GM12878 (cell line): ENCODE data around the gene FSTL1.

Source experiments
- BHLHE40 ChIP-seq, 2 experiments: fragments of 450-650 bp in 1 of 2; IDR thresholded peaks; 2 replicates each; pipeline ENCODE4 v1.6.1; 2011 to 2017; ENCODE audit warnings: low read depth in 2 of 2, borderline replicate concordance in 1 of 2, improper control_type of control experiment in 1 of 2, low read length in 1 of 2, mild to moderate bottlenecking in 1 of 2
- CBX3 ChIP-seq: fragments of 200-600 bp; sonication (generic); IDR thresholded peaks from 2 replicates; pipeline ENCODE4 v1.6.1; 2016; ENCODE audit warnings: low read depth, borderline replicate concordance
- CHD2 ChIP-seq: IDR thresholded peaks from 2 replicates; pipeline ENCODE4 v1.6.1; 2011; ENCODE audit warnings: low read depth, low read length, improper control_type of control experiment, borderline replicate concordance
- EED ChIP-seq: sonication (generic); IDR thresholded peaks from 2 replicates; pipeline ENCODE4 v1.6.1; 2016; ENCODE audit warnings: antibody characterized with exemption, low read depth
- JUNB ChIP-seq: IDR thresholded peaks from 2 replicates; pipeline ENCODE4 v1.6.1; 2016; ENCODE audit warnings: antibody characterized with exemption, mild to moderate bottlenecking
- TF ChIP-seq, protein P1 (sequence below), 3 experiments: IDR thresholded peaks in 2 of 3; conservative IDR thresholded peaks in 1 of 3; 2 replicates each; pipeline ENCODE4 v1.5.1; 2011; ENCODE audit warnings: low read depth in 3 of 3, low read length in 3 of 3, mild to moderate bottlenecking in 3 of 3, control low read depth in 2 of 3, moderate library complexity in 2 of 3, inconsistent platforms in 1 of 3, mixed read lengths in 1 of 3; ENCODE audit not compliant: control insufficient read depth in 2 of 3, insufficient read depth in 1 of 3; ENCODE audit errors: extremely low read depth in 1 of 3
- TF ChIP-seq, protein P2 (sequence below): fragments of 450-650 bp; IDR thresholded peaks from 2 replicates; pipeline ENCODE4 v1.6.1; 2016; ENCODE audit warnings: mild to moderate bottlenecking
- TF ChIP-seq, protein P3 (sequence below): IDR thresholded peaks from 2 replicates; pipeline ENCODE4 v1.6.1; 2012; ENCODE audit warnings: low read depth, low read length, improper control_type of control experiment

DNA sequence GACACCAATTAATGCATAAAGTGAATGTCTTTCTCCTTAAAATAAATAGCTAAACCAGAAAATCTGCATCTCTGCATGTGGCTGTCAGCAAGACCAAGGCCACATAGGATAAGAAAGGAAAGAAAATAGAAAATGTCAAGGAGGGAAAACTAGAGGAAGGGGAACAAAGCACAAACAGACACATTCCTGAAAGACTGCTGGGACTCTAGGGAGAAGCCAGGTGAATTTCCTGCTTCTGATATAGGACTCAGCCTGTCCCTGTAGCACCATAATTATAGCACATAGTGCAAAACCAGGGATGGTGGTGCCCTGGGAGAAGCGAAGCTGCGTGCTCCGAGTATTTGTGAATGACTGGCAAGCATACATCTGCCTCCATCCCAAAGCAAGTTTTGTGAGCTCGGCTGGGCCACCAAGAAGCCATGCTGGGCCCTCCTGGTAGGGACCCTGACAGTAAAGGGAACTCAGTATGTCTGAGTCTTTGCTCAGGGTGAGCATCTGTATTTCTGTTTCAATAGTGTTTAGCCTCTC lies 14.2 kb downstream of the FSTL1 start:
- TF ChIP-seq CHD2, result no peak
- no peak for TF ChIP-seq JUNB
- TF ChIP-seq BHLHE40 (IDR thresholded peaks at IDR 0.05; ENCODE audit: borderline replicate concordance in 1 of 2, low read depth in 2 of 2, low read length in 1 of 2), result no peak
- TF ChIP-seq CBX3, result no peak
- TF ChIP-seq, protein P1, sequence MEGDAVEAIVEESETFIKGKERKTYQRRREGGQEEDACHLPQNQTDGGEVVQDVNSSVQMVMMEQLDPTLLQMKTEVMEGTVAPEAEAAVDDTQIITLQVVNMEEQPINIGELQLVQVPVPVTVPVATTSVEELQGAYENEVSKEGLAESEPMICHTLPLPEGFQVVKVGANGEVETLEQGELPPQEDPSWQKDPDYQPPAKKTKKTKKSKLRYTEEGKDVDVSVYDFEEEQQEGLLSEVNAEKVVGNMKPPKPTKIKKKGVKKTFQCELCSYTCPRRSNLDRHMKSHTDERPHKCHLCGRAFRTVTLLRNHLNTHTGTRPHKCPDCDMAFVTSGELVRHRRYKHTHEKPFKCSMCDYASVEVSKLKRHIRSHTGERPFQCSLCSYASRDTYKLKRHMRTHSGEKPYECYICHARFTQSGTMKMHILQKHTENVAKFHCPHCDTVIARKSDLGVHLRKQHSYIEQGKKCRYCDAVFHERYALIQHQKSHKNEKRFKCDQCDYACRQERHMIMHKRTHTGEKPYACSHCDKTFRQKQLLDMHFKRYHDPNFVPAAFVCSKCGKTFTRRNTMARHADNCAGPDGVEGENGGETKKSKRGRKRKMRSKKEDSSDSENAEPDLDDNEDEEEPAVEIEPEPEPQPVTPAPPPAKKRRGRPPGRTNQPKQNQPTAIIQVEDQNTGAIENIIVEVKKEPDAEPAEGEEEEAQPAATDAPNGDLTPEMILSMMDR (IDR thresholded peaks at IDR 0.05 in 2 of 3, conservative IDR thresholded peaks at IDR 0.05 in 1 of 3; ENCODE audit: control insufficient read depth in 2 of 3, extremely low read depth in 1 of 3, insufficient read depth in 1 of 3, low read depth in 3 of 3, low read length in 3 of 3), result no peak
- TF ChIP-seq, protein P2, sequence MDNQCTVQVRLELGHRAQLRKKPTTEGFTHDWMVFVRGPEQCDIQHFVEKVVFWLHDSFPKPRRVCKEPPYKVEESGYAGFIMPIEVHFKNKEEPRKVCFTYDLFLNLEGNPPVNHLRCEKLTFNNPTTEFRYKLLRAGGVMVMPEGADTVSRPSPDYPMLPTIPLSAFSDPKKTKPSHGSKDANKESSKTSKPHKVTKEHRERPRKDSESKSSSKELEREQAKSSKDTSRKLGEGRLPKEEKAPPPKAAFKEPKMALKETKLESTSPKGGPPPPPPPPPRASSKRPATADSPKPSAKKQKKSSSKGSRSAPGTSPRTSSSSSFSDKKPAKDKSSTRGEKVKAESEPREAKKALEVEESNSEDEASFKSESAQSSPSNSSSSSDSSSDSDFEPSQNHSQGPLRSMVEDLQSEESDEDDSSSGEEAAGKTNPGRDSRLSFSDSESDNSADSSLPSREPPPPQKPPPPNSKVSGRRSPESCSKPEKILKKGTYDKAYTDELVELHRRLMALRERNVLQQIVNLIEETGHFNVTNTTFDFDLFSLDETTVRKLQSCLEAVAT, result no peak
- no peak for TF ChIP-seq EED
- TF ChIP-seq, protein P3, sequence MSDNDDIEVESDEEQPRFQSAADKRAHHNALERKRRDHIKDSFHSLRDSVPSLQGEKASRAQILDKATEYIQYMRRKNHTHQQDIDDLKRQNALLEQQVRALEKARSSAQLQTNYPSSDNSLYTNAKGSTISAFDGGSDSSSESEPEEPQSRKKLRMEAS, result no peak
